Stimulated activated CD4-positive, alpha-beta T cell treated with anti-CD3 and anti-CD28 coated beads, Interleukin-2, amount 100 ng/mL, for 48 hours (primary cell): ENCODE data around the gene ANKS1A.

Source experiments
- DNase-seq, 2 donors: peaks; one replicate each; pipeline ENCODE4 v3.0.0-alpha.2; 2020

The ANKS1A gene

DNA sequence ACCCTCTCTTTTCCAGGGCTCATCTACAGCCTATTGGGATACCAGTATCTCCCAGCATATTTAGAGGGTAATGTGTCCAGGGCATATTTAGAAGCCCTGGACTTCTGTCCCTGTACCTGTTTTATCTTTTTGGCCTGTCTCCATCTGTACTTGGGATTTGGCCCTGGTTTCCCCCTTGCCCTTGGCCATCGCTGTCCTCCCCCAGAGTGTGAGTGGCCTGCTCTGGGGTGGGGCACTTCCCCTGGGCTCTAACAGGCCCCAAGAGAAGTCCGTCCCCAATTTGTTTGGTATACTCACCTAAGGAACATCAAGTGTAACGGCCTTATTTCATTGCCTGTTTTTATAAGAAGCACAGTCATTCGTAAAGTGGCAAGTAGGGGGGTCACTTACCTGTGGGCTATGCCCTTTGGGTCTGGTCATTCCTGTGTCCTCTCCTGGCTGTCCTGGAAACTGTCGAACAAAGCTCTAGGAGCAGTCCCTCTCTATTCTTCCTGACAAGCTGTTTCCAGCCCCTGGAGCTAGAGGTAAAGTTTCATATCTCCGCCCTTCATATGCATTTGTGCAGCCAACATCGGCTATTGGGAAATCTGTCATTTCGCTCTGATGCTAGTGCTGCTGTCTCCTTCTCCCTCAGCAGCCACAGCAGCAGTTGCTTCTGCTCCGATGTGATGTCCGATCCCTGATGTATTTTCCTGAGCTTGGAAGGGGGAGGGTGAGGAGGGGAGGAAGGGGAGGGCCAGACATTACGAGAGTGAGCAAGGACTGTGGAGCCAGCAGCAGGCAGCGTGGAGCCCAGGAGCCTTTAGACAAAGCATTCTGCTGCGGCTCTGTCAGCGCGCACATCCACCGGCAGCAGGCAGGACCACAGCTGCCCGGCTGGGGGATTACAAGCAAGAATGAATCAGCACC, 168.6 kb downstream of the ANKS1A start:
- no peak for DNase-seq

DNA sequence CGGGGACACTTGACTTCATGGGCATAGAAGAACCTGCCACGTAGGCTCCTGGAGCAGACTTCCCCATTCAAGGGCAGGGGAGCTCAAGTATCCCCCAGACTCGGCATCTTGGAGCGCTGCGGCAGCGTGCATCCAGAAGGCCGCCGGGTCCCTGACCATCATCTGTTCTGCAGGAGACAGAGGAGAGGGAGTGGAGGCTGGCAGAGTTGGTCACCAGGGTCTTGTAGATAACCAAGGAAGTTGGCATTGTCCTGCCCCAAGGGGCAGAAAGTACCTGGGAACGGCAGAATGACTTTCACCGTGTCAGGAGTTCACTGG, 169.3 kb downstream of the ANKS1A start:
- DNase-seq: no peak

DNA sequence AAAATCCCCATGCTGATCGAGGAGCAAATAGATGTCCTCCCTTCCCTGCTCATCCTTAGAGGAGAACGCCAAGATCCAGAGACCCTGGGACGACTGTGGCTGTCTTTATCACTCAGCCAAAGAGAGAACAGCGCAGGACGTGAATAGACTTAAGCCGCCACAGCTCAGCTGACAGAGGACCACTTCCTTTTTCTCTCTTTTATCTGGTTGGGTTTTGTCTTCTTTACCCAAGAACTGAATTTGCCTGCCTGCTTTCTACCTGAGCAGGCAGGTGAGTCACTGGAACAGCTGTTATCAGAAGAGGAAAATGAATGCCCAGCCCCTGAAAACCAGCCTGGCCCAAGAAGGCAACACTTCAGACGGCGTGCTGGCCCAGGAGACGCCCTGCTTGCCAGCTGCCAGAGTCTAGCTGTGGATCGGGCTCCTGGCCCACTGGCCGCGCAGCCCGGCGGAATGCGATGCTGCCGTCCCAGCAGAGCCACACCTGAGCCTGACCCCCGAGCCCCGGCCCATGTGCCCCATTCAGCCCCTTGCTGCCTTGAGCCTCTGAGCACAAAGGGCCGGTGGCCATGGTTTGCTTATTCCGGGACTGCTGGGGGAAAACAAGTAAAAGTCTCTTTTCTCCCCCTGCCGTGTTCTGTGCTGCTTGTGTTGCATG, 169.9 kb downstream of the ANKS1A start:
- no peak for DNase-seq

DNA sequence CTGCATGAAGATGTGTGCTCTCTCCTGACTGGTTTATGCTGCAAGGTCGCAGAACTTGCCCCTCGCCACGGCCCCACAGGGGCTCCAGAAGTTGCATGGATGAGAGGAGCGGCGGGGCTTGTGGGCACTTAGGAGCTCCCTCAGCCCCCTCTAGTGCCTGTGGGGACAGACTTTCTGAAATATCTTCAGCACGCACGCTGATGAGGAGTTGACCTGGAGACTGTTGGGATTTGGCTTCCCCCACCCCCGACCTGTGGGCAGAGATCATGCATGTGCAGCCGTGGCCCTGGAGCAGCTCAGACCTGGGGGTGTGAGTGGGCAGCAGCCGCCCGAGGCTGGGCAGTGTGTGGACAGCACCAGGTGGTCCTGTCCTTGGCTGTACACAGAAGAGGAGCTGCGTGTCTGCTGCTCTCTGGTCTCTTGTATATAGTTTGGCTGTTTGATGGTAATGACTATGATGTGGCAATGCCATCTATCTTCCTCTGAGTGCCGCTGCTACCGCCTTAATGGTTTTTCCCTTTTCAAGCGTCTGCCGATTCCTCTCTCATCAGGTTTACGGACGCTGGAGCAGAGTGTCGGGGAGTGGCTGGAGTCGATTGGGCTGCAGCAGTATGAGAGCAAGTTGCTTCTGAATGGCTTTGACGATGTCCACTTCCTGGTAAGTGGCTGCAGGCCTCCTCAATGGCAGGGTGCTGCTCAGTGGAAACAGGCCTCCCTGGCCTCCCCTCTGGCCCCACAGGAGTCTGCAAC, 170.7 kb downstream of the ANKS1A start:
- no peak for DNase-seq

DNA sequence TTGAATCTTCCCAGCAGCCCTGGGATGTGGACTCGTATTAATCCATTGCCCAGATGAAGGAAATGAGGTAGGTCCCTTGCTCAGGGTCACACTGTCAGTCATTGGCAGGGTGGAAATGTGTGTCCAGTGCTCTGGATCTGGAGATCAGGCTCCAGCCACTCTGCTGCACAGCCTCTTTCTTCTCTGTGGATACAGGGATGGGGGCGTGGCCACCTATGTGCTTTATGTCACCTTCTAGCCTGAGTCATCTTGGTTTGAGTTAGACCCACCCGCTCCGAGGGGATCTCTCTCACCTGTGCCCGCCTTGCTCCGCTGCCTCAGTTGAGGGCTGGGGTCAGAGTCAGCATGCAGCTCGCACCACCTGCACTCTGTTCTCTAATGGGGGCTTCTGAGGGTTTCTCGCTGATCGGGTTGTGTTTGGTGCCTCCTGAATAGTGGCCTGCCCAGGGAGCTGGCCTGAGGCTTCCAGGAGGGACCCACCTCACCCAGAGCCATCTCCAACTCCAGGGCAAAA, 172.1 kb downstream of the ANKS1A start:
- DNase-seq: no peak

DNA sequence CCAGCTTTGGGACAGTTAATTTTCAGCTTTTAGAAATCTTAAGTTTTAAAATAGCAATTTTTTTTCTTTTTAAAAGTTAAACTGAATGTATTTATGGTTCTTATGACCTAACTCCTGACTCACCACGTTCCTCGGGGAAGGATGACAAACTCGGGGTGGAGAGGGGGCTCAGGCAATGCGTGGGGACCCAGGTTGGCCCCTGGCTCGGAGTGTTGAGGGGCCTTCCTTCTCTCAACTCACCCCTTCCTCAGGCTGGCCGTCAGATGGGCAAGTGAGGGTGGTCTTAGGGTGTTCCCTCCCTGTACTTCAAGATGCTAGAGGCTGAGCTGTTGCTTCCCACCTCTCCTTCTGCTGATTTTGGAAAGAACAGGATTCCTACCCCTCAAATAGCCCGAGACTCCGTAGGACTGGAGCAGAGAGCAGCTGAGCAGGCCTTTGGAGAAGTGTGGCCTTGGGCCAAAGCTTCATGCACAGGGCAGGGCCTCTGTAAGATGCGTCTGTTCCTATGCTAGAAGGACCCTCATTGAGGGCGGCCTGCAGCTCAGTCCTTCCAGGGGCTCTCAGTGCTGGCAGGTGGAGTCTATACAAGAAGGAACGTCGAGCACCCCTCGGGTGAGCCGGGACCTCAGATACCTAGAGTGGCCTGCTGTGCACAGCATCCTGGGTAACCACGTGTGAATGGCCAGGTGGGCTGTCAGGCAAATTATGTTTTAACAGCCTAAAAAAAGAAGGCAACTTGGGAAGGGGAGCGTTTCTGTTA, 172.8 kb downstream of the ANKS1A start:
- DNase-seq: no peak

DNA sequence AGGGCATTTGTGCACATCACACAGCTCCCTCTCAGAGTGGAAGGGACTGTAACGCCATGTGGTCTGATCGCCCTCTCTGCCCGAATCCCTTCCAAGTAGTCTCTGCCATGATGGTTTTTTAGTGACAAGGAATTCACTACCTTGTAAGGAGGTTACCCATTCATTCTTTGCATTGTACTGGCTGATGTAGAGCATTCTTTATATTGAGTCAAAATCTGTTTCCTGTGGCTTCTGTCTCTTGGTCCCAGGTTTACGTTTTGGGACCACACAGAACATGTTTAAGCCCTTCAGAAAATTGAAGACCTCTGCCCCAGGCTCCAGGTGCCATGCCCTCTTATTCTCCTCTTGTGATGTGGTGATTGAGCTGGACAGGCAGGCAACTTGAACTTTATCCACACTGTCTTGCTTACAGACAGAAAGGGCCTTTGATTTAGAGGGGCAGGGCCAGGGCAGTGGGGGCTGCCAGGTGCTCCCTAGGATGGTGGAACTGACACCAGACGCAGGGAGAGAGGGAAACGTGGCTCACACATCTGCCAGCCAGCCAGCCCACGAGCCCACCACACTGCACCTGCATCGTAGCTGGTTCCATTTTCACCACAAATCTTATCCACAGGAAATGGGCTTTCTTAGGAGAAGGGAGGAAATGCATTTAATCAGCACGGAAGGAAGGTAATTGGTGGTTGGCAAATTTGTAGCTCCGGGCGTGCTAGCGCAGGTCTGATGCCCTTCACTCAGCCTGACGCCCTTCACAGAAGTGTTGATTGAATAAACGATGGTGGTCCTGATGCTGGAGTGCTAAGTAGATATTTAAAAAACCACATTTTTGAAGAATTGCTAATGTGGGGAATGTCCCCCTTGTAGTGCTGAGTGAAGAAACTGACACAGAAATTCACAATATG, 173.9 kb downstream of the ANKS1A start:
- DNase-seq: no peak

DNA sequence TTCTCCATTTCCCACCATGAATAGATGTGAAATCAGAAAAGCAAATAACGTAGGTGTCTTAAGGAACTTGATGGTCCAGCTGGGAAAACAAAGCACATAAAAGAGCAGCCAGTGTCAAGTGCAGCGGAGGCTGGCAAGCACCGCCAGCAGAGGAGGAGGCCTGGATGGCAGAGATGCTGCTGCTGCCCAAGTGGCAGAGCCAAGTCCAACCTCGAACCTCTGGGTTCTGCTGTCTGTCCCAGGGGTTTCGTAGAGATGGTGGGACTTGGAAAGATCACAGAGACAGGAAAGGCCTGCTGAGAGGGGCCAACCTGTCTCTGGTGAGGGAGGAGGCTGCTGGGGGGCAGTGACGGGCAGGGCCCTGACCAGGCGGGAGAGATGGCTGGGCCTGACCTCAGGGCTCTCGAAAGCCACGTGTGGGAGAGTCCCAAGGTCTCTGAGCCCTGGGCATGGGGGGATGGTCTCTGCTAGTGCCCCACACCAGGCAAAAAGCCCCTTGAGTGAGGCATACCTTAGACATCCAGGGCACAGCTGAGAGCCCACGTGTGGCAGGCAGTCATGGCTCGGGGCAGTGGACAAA, 174.7 kb downstream of the ANKS1A start:
- DNase-seq: no peak

DNA sequence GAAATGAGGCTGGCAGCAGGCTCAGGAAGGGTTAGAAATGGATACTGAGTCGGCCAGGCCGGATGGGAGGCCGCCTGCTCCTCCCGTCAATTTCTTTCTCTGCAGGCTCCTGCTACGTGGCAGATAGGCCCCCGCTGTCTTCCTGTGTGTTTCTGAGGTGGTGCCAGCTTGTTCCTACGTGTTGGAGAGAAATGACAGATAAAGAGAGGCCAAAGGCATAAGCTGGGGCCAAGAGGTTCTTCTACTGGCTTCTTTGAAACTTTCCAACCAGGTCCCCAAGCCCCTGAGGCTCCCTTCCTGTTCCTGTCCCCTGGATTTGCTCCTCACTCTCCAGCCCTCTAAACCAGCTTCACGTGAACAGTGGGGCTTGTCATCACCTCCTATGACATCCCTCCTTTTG, 175.2 kb downstream of the ANKS1A start:
- DNase-seq: no peak

DNA sequence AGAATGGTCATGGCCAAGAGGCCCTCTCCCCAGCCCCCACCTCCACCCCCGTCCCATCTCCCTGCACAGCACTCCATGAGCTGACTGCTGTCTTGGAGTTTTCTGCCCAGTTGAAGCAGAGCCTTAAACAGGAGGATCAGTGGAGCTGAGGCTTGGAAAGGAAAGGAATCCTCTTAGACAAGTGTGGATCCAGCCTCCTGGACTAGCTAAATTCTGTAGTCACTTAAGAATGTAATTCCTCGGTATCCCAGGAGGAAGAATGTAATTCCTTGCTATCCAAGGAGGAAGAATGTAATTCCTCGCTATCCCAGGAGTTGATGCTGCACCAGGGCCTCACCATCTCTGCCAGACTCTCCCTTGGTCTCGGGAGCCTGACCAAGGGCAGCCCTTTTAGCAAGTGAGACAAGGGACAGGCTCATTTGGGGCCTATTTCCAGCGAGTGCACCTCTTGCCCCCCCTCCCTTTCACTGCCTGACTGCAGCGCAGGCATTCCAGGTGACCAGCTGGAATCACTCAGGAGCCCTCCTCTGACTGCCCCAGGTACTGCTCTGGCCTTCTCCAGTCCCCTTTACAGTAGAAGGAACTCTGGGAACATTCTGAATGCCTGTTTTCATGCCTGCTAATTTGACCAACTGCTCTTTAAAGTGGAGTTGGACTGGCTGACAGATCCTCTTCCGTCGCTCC, 175.8 kb downstream of the ANKS1A start:
- no peak for DNase-seq

DNA sequence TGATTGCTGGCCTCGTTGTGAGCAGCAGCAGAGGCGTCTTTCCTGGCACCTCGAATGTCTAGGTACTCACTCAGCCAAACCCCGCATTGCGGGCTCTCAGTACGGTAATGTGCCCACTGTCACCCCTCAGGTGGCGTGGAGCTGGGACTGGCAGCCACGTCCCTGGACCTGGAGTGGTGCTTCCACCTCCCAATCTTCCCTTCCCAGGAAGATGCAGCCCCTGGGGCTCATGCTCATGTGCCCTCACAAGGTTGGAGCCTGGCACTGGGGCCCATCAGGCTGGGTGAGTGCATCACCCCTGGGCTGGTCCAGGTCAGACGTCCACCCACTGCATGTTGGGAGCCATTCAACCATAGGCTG, 176.4 kb downstream of the ANKS1A start:
- no peak for DNase-seq

DNA sequence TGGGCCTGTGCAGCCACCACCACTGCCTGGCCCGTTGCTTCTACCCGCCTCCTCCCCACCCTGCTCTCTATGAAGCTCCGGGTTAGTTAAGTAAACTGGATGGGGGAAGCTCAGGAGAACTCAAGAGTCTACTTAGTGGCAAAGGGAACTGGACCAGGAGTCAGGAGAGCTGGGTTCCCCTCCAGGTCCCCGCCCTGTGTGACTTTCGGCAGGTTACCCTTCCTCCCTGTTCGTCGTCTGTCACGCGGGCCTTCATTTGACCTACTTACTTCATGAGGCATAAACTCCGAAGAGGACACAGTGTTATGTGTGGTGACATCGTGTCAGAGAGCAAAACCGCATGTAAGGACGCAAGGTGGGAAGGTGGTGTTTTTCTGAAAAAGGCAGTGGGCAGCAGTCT, 176.8 kb downstream of the ANKS1A start:
- no peak for DNase-seq

DNA sequence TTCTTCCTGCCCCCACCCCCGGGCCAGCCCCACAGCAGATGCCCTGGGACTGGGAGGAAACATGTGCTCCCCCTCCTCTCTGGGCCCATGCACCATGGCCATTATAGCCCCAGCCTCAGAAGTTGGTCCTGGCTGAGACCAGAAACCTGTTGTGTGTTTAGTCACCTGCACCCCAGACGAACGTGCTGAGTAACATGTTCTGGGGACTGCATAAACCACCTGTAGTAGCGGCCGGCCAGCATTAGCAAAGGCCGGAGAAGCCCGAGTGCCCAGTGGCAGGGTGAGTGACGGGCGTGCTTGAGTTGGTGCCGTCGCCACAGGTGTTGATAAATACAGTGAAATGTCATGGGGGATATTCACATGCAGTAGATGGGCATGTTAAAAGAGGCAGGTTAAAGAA, 178.2 kb downstream of the ANKS1A start:
- DNase-seq: no peak

DNA sequence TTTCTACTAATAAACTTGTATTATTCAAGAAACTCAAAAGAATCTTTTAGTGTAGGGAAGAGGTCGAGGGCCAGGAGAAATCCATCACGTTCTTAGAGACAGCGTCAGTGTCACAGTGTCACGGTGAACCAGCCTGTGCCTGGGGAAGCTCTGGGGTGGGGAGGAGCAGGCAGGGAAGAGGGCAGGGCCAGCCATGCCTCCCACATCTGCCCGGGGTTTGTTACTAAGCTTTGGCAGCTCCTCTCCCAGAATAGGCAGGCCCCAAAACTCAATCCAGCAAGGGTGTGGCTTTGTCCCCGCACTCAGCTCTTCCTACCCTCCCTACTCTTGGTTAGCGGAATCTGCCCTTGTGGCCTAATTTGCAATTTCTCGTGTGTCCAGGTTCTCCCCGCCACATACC, 179.2 kb downstream of the ANKS1A start:
- DNase-seq: no peak

DNA sequence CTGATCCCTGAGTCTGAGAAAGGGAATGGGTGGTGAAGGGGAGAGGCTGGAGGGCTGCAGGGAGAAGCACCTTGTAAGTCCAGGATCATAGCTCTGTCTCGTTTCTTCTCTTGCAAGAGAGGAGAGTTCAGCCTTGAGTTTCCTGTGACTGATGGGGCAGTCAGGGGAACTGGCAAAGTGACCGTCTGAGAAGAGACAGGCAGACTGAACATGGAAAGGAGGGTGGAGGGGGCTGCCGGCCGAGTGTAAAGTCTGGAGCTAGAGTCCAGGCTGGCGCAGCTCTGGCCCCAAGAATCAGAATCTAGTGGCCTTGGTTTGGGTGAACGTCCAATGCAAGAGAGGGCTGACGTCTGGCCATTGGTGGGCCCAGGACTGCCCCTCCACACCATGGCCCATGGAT, 179.6 kb downstream of the ANKS1A start:
- DNase-seq: no peak

DNA sequence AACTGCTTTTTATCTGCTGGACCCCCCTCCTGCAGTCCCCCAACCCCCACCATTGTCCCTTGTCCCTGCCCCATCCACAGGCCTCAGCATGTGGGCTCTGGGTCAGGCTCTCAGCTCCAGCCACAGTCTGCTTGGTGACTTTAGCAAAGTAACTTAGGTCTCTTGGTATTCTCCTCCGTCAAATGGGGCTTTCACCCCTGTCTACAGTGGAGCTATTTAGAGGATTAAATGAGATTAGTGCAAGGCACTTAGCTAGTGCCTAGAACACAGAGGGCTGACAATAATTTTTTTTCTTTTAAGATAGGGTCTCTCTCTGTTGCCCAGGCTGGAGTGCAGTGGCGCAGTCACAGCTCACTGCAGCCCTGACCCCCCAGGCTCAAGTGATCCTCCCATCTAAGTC, 180.2 kb downstream of the ANKS1A start:
- DNase-seq: no peak

DNA sequence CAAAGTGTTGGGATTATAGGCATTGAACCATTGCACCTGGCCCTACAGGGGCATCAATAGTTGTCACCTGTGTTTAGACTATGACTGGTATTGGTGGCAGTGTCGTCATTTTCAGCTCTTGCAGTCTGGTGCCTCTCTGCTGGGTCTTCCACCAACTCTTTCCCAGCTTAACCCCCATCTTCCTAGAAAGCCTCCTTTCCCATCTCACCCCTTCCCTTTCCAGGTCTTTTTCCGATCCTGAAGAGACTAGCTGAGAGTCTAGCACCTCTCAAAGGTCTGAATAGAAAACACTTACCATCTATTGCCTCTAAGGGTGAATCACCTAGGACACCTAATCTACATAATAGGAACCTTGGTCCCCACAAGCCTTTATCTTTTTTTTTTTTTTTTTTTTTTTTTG, 181.1 kb downstream of the ANKS1A start:
- DNase-seq: no peak

DNA sequence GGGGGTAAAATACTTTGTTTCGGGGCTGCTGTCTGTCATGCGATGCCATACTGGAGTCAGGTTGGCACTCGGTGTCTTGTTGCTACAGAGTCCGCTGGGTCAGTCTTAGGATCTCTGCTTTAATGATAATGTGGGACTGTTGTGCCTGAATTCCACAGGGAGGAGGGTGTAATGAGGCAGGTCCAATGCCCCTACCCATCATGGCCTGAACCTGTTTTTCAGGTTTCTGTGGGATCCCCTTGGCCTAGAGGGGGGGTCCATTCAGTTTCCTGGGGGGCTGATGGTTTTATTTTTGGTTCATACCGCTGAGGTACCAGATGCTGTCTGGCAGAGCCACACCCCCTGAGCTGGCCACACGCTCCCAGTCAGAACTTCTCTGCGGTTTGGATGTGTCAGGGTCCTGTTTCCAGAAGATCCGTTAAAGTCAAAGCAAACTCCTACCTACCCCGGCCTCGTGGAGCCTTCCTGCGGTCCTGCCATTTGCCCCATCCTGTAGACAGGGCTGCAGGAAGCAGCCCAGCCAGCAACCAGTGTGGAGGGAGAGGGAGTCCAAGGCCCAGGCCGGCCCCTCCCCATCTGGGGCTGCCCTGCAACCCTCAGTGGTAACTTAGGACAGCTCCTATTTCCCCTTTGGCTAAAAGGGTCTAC, 182.4 kb downstream of the ANKS1A start:
- DNase-seq: no peak

DNA sequence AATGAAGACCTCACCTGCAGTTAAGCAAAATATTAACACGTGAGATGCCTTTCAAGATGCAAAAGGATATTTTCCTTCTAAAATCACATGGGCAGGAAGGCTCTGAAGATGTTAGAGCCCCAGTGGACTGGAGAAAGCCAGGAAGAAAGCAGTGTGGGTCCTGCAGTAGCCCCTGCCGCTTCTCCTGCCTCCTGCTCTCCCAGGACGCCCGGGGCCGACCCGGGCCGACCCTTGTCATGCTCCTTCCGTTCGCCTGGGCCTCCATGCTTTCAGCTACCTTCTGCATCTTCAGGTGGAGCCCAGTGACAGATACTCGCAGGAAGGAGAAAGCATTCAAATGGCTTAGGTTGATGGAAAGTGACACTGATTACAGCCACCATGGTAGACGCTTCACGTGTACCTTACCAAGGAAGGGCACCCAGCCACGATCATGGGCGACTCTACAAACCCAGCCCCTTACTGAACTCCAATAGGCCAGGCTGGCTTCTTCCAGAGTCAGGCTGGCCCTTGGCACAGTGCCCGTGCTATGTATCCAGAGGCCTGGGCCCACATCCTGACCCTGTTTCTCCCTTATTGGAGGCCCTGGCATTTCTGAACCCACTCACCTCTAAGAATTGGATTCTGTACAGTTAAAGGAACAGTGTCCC, 183.1 kb downstream of the ANKS1A start:
- DNase-seq: no peak

DNA sequence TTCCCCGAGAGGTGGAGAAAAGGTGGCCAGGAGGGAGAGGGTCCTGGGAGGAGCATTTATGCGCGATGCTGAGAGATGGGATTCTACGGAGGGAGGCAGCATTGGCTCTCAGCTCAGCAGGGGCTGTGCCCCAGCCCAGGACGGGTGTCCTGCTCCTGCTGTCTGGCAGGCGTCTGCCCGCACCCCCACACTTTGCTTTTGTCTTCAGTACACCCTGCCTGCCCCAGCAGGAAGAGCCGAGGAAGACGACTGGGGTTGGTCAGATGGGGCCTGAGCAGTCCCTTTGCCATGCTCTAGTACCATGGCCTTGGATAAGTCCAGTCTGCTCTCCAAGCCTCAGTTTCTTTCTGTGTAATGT, 183.6 kb downstream of the ANKS1A start:
- no peak for DNase-seq
